Subcutaneous abdominal adipose tissue (tissue), 5 donors: Measurements from ENCODE around the gene C19orf67.

Experiments used
- H3K27ac ChIP-seq: one replicate; pipeline ENCODE4 v1.7.0; 2013; ENCODE audit warnings: low read depth, mild to moderate bottlenecking, inconsistent platforms, low read length, moderate library complexity
- H3K27me3 ChIP-seq, 5 donors: one replicate each; pipeline ENCODE4 v1.7.0; 2013; ENCODE audit warnings: low read length in 5 of 5, inconsistent platforms in 1 of 5; ENCODE audit not compliant: control insufficient read depth in 5 of 5, insufficient read depth in 4 of 5
- H3K36me3 ChIP-seq, 5 donors: one replicate each; pipeline ENCODE4 v1.7.0; 2013; ENCODE audit warnings: low read length in 5 of 5; ENCODE audit not compliant: control insufficient read depth in 5 of 5, insufficient read depth in 5 of 5
- H3K4me1 ChIP-seq, 5 donors: one replicate each; pipeline ENCODE4 v1.7.0; 2013; ENCODE audit warnings: low read length in 5 of 5, mild to moderate bottlenecking in 3 of 5, moderate library complexity in 1 of 5; ENCODE audit not compliant: control insufficient read depth in 5 of 5, insufficient read depth in 5 of 5
- H3K4me3 ChIP-seq, 5 donors: one replicate each; pipeline ENCODE4 v1.7.0; 2013; ENCODE audit warnings: low read length in 5 of 5, low read depth in 1 of 5
- H3K9ac ChIP-seq, 5 donors: one replicate each; pipeline ENCODE4 v1.7.0; 2013; ENCODE audit warnings: low read length in 5 of 5, mild to moderate bottlenecking in 4 of 5, moderate library complexity in 3 of 5
- H3K9me3 ChIP-seq, 5 donors: one replicate each; pipeline ENCODE4 v1.7.0; 2013; ENCODE audit warnings: low read length in 5 of 5; ENCODE audit not compliant: control insufficient read depth in 5 of 5
- donor health status: healthy.
- donor health status: healthy.
- donor health status: healthy.
- donor health status: healthy.
- donor health status: healthy.

Gene C19orf67

DNA sequence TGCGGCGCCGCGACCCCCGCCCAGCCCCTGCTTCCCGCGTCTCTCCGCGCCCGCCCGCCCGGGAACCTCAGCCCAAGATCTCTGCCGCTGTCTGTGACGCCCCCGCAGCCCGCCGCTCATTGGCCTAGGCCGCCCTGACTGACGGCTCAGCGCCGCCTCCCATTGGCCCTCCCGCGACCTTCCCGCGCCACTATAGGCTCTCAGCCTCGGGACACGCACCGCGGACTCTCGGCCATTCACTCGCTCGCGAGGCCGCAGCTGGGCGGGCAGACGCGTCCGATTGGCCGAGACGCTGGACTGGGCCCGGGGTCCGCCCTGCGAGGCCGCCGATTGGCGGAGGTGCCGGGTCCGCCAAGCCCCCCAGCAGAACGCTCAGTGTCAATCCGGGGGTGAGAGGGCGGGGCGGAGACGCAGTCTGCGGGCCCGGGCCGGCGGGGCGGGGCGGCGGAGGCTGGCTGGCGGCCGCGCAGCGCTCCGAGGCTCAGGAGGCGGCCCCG lies 32.1 kb upstream of the C19orf67 start, which contains the start of gene PRKACA:
Gene PRKACA, minus strand, starts transcription at position 95 of the 497 bp plus-strand sequence. CDS start 215 bp downstream, outside the sequence.
- Histone ChIP-seq H3K4me1 (peaks cover 31 to 74% (median 68%) of the 10 kb centered on the region in 5 donors), H3K36me3 (no peaks in the 10 kb centered on the region), H3K9me3 (no peaks in the 10 kb centered on the region), H3K27me3 (no peaks in the 10 kb centered on the region), H3K27ac (peak within 1 kb of the TSS; percentile 99), H3K4me3 (peak within 1 kb of the TSS; percentile 80 to 95 (median 84)), H3K9ac (peak within 1 kb of the TSS; percentile 77 to 98 (median 92))

DNA sequence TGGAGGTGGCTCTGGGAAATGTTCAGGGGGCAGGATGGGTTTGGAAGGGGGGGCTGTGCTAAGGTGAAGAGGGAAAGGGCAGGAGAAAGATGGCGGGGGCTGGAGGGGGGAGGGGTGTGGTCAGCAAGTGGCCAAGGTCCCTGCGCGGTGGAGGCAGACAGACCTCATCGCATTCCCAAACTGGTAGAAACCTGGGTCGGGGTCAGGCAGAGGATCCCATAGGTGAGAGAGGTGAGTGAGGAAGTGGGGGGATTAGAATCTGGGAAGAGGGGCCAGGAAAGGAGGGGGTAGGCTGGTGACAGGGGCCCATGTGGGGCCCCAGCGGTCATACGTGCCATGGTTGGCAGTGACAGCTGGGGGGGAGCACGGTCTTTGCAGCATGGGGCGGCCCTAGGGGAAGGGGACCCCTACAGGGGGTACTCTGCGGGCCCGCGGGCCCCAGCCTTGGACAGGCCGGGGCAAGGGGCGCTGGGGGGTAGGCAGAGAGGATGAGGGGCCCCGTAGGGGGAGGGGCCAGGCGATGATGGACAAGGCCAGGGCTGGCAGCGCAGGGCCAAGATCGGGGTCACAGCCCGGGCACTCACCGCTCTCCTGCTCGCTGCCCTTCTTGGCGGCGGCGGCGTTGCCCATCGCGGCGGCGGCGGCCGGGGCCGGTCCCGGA lies 31.5 kb upstream of the C19orf67 start:
- H3K4me1 ChIP-seq = peaks cover 36 to 81% (median 75%) of the 10 kb centered on the region in 5 donors
- H3K36me3 ChIP-seq = no peaks in the 10 kb centered on the region
- H3K9me3 ChIP-seq = no peaks in the 10 kb centered on the region
- H3K27ac ChIP-seq = peak overlapping the region; percentile 76
- no peaks in the 10 kb centered on the region for H3K27me3 ChIP-seq
- peak overlapping the region; percentile 80 to 95 (median 84) for H3K4me3 ChIP-seq
- peak overlapping the region; percentile 77 to 94 (median 88) for H3K9ac ChIP-seq

- Histone ChIP-seq H3K27me3 (no peaks in the 10 kb centered on the region), H3K36me3 (no peaks in the 10 kb centered on the region), H3K9ac (peak overlapping the region; percentile 77 to 94 (median 88)), H3K4me3 (peak overlapping the region; percentile 80 to 95 (median 84)), H3K27ac (peak overlapping the region; percentile 76), H3K4me1 (peaks cover 36 to 84% (median 80%) of the 10 kb centered on the region in 5 donors), H3K9me3 (no peaks in the 10 kb centered on the region)
These were observed 30.9 kb upstream of the C19orf67 start for GRCh38 chr19:14116525-14116917.

DNA sequence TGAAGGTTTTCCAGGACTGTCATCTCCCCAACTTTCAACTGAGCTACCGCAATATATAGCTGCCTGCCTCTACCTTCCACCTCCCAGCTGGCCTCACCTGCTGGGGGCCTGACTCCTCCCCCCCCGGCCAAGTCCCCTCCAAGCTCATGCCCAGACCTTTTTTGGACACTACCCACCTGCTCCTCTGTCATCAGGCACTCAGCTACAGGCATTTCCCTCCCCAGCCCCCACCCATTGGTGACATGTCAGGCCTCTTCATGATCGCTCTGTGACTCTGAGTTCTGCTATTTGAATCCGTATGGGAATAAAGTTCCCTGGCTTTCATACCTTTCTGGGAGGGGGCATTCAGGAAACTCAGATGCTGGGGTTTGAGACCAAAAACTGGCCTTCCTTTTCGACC lies 30.2 kb upstream of the C19orf67 start:
- Histone ChIP-seq H3K4me3 (peak overlapping the region in 3 of 5 donors; percentile 80 to 95 (median 87)), H3K36me3 (no peaks in the 10 kb centered on the region), H3K4me1 (peaks cover 34 to 89% (median 87%) of the 10 kb centered on the region in 5 donors), H3K9ac (peak overlapping the region; percentile 16 to 94 (median 77)), H3K27ac (peak overlapping the region; percentile 76), H3K27me3 (no peaks in the 10 kb centered on the region), H3K9me3 (no peaks in the 10 kb centered on the region)

DNA sequence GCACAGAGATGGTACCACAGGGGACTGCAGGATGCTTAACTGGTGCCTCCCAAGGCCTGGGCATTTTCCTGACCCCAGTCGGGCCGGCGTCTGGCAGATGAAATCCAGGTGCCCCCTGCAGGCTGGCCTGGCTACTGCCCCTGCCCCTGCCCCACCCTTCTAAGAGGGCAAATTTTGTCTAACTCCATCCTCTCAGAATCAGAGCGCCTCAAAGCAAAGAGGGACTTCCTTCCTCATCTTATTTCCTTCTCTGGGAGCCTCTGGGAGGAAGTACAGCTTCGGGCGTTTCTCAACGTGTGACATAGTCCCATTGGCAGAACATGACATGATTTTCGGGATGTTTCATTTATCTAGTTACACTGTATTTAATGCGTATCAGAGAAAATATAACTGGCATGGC lies 29.3 kb upstream of the C19orf67 start:
- H3K9ac ChIP-seq = peak overlapping the region in 1 of 5 donors; percentile 94
- H3K4me1 ChIP-seq = peaks cover 33 to 91% (median 88%) of the 10 kb centered on the region in 5 donors
- no peaks in the 10 kb centered on the region for H3K9me3 ChIP-seq
- peak overlapping the region in 2 of 5 donors; percentile 13 to 18 for H3K4me3 ChIP-seq
- no peaks in the 10 kb centered on the region for H3K36me3 ChIP-seq
- no peaks in the 10 kb centered on the region for H3K27me3 ChIP-seq
- peak overlapping the region; percentile 76 for H3K27ac ChIP-seq

GRCh38 chr19:14114439-14114838 lies 28.9 kb upstream of the C19orf67 start:
- no peaks in the 10 kb centered on the region for H3K9me3 ChIP-seq
- peak overlapping the region in 1 of 5 donors; percentile 15 for H3K9ac ChIP-seq
- peak overlapping the region; percentile 76 for H3K27ac ChIP-seq
- peaks cover 29 to 87% (median 84%) of the 10 kb centered on the region in 5 donors for H3K4me1 ChIP-seq
- H3K27me3 ChIP-seq = no peaks in the 10 kb centered on the region
- no peaks in the 10 kb centered on the region for H3K36me3 ChIP-seq
- peak overlapping the region in 2 of 5 donors; percentile 13 to 18 for H3K4me3 ChIP-seq

DNA sequence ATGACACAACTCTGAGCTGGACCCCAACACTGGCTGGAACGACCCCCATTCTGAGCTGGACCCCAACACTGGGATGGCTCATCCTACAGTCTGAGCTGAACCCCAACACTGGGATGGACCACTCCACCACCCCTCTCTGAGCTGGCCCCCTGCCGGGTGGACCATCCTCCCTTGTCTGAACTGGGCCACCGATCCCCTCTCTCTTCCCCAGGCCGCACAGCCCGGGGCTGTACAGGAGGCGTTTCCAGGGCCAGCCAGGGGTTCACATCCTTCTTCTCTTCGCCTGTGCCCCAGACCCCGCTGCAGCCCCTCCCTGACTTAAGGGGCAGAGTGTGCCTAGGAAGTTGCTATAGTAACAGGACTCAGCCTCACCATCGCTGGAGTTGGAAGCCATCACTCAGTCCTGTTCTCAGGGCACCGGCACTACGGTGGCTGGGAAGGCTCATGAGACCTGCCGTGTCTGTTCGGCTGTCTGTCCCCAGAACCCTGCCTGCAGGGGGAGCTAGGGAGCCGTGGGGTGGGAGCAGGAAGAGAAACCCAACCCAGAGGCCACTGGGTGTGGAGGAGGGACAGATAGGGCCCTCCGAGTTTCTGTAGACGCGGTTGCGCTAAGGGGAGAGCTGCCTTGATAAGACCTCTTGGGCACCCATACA lies 28.3 kb upstream of the C19orf67 start:
- peak overlapping the region; percentile 15 to 78 (median 72) for H3K9ac ChIP-seq
- peaks cover 29 to 82% (median 79%) of the 10 kb centered on the region in 5 donors for H3K4me1 ChIP-seq
- no peaks in the 10 kb centered on the region for H3K9me3 ChIP-seq
- H3K36me3 ChIP-seq = no peaks in the 10 kb centered on the region
- H3K27me3 ChIP-seq = no peaks in the 10 kb centered on the region
- no peak overlapping the region for H3K4me3 ChIP-seq
- H3K27ac ChIP-seq = peak overlapping the region; percentile 76

DNA sequence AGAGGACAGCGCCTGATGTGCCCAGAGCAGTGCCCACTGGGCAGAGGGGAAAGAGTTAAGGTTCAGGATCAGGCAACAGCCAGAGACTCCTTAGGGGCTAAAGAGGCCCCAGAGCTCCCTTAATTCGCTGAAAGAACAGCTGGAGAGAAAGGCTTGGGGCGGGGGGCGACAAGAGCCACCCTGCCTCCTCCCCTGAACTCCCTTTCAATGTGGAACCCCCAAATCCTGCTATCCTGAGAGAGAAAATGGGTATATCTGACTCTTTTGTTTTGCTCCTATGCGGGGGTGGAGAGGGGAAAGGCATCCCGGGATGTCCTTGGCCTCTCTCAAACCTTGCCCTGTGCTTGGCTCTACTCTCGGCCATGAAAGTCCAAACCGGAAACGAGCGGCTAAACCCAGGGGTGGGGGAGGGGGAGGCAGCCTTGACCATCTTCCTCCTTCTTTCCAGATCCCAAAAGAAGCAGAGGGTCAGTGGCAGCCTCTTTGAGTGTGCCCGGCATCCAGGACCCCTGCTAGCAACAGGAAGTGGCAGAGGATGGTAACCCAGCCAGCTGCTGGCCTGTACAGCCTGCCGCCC lies 27.3 kb upstream of the C19orf67 start:
- H3K27me3 ChIP-seq = no peaks in the 10 kb centered on the region
- peaks cover 0 to under 1% (median 0%) of the 10 kb centered on the region in 5 donors for H3K36me3 ChIP-seq
- no peaks in the 10 kb centered on the region for H3K9me3 ChIP-seq
- peak overlapping the region; percentile 44 to 54 (median 46) for H3K4me3 ChIP-seq
- H3K27ac ChIP-seq = peak overlapping the region; percentile 76
- H3K4me1 ChIP-seq = peaks cover 25 to 76% (median 75%) of the 10 kb centered on the region in 5 donors
- peak overlapping the region; percentile 47 to 78 (median 72) for H3K9ac ChIP-seq

DNA sequence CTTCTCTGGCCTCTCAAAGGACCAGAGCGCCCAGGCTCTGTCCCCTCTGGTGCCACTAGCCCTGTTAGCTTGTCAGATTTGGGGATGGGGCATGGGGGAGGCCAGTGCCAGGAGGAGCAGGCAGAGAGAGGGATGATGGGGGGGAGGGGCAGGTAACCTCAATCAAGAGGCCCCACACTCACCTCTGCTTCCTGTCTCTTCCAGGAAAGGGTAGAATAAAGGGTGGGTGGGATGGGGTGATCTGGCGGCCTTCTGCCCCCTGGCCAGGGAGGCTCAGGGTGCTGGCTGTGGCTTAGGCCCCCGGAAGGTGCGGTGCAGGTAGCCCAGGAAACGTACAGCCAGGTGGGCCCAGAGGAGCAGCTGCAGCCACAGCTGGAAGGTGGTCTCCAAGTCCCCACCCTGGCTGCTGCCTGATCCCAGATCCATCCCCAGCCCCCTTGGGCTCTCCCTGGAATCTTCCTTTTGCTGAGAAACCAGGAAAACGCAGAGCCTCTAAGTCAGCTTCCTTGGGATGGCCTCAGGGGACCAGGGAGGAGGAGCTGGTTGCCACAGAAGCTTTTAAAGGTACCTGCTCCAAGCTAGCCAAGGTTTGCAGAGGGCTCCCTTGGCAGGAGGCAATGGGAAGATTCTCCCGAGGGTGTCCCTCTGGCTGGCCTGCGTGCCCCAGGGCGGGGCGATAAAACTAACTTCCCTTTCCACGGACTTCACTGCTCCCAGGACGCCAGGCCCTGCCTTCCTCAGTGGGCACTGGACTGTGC lies 26.6 kb upstream of the C19orf67 start:
- Histone ChIP-seq H3K9me3 (no peaks in the 10 kb centered on the region), H3K4me3 (peak overlapping the region; percentile 44 to 54 (median 46)), H3K36me3 (peaks cover 0 to 6% (median 0%) of the 10 kb centered on the region in 5 donors), H3K4me1 (peaks cover 25 to 83% (median 81%) of the 10 kb centered on the region in 5 donors), H3K27ac (peak overlapping the region; percentile 76), H3K9ac (peak overlapping the region; percentile 48 to 78 (median 68)), H3K27me3 (no peaks in the 10 kb centered on the region)
